HG02870 (cell line): ENCODE results near the gene RRN3.
"Not testable (repeated sequence)": the region's sequence is repeated elsewhere in the genome, so short reads cannot be mapped to it uniquely, and the experiment has no call there.

Experiments
- ATAC-seq: cut with Tn5 transposase; IDR thresholded peaks from one replicate; pipeline ENCODE4 v1.9.1; 2021; ENCODE audit warnings: mild to moderate bottlenecking, moderate library complexity; ENCODE audit not compliant: unreplicated experiment

RRN3 gene

DNA sequence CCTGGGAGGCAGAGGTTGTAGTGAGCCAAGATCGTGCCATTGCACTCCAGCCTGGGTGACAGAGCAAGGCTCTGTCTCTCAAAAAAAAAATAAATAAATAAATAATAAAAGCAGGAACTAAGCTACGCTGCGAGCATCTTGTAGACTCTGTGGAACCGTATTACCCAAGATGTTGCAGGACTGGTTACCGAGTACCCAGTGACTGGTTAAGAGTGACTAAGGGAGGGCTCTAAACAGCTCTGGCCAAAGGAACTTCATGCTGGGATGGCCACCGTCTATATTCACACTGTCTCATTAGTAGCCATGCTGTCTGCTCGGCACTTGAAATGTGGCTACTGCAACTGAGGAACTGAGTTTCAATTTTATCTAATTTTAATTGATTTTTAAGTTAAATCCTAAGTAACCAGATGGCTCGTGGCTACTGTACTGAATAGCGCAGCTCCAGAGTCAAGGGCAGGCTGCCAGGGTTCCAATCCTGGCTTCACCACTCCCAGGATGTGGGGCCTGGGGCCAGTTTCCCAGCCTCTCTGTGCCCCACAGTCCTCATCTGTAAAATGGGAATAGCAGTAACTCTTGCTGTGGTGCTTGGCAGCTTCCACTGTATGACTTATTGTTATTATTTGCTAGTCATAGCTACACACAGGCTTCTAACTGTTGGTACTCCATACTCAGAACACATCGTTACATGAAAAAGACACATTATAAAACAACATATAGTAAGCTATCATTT lies 41.2 kb downstream of the RRN3 start:
- ATAC-seq: no peak

DNA sequence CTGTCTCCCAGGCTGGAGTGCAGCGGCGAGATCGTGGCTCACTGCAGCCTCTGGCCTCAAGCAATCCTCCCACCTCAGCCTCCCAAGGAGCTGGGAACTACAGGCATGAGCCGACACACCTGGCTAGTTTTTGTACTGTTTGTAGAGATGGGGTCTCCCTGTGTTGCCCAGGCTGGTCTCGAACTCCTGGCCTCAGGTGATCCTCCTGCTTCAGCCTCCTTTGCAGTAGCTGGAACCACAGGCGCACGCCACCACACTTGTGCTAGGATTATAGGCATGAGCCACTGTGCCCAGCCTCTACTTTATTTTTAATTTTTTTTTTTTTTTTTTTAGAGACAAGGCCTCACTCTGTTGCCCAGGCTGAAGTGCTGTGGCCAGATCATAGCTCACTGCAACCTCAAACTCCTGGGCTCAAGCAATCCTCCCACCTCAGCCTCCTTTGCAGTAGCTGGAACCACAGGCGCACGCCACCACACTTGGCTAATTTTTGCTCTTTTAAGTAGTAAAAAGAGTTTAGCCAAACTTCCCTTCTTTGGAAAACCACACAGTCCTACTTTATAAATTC lies 42.6 kb downstream of the RRN3 start:
- ATAC-seq: no peak

DNA sequence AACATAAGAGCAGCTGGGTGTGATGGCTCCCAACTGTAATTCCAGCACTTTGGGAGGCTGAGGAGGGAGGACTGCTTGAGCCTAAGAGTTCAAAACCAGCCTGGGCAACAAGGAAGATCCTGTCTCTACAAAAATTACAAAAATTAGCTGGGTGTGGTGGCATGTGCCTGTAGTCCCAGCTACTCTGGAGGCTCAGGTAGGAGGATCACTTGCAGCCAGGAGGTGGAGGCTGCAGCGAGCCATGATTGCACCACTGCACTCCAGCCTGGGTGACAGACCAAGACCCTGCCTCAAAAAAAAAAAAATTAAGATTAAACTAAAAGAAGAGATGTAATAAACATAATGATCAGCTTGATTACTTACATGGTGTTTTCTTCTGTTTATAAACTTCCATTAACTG lies 43.6 kb downstream of the RRN3 start:
- ATAC-seq: not testable (repeated sequence)

GRCh38 chr16:15049581-15050180 lies 44.4 kb downstream of the RRN3 start:
- ATAC-seq: no peak

DNA sequence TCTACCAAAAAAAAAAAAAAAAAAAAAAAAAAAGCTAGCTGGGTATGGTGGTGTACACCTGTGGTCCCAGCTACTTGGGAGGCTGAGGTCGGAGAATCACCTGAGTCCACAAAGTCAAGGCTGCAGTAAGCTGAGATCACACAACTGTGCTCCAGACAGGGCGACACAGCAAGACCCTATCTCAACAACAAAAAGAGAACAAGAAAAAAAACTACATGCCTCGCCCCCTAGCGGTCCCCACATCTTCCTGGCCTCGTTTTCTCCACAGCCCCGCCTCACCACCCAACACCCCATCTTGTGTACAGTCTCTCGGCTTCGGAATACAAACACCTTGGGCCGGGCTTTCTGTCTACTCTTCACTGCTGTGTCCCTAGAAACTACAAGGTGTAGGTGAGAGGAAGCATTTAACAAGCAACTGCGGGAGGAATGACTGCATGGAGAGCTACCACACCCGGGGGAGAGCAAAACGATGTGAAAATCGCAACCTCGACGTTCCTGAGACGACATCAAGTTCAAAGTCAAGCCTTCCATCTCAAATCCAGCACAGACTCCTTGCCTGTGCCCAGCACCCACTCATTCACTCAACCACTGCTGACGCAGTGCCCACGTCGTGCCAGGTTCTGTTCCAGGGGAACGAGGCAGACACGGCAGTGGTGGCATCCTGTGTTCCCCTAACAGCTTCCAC lies 47.2 kb downstream of the RRN3 start:
- no peak for ATAC-seq

- not testable (repeated sequence) for ATAC-seq
Measured at GRCh38 chr16:15045270-15045669, 48.8 kb downstream of the RRN3 start.

DNA sequence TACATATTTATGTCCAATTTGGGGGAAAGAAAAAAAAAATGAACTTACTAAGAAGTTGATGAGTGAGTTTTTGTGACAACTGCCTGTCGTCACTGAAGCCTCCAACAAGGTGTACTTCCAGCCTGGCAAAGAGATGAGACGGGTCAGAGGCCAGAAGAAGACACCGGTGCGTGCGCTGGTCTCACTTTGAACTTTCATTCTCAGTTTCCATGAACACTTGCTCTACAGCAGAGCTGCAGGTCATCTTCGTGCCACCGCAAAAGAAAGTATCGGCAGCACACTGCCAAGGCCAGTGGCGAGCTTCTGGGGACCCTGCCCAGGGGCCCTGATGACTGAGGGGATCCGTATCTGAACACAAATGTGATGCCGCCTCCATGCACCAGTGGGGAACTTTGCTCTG lies 49.8 kb downstream of the RRN3 start:
- ATAC-seq: no peak

DNA sequence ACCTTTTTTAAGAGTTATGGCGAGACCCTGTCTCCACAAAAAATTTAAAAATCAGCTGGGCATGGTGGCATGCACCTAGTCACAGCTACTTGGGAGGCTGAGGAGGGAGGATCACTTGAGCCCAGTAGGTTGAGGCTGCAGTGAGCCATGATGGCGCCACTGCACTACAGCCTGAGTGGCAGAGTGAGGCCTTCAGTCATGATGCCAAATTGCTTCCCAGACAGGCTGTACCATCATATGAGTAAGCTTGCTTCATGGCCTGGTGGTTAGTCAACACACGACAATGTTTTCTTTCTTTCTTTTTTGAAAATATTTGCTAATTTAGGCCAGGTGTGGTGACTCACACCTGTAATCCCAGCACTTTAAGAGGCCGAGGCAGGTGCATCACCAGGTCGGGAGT lies 50.7 kb downstream of the RRN3 start:
- no peak for ATAC-seq

DNA sequence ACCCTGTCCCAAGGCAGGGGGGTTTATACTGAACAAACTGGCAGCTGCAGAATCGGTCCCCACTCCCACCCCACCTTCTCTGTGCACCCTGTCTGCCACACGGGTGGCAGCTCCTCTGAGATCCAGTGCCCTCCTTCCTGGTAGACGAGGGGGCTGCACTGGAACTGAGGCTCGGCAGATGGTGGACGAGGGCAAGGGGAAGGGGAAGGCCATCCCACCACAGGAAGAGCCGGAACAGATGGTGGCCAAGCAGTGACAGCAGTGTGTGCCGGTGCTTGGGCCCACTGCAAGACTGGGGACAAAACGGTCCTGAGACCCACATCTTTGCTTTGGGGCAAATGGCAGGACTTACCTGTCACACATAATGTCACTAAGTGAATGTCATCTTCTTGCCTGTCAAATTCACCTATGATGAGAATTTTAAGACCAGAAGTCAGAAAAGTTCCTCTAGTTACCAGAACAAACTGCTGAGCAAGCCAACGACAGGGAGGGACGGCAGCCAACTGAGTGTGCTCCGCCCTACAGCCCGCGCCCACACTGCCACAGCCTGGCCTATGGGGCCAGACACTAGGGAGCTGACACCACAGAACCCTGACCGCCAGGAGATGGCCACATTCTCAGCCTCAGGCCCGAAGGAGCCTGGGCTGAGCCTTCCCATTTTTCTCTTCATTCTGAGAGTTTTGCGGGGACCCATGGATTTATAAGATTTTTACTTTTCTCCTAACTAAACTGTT lies 52.6 kb downstream of the RRN3 start:
- no peak for ATAC-seq

DNA sequence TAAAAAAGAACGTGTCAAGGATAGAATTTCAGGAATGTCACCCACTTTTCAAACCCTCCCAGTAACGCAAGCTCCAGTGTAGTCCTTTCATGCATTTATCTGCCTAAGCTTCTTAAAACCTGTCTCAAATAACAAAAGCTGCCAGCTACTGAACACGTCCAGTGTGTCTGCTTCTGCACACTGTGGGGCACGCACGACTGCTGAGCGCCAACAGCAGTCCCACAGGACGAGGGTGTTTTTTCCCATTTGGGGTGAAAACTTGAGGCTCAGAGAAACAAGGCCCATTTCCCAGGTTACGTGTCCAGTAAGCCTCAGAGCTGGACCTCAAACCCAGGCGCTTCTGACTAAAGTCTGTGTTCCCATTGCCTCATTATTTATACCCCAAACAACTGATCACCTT lies 55.4 kb downstream of the RRN3 start:
- no peak for ATAC-seq

DNA sequence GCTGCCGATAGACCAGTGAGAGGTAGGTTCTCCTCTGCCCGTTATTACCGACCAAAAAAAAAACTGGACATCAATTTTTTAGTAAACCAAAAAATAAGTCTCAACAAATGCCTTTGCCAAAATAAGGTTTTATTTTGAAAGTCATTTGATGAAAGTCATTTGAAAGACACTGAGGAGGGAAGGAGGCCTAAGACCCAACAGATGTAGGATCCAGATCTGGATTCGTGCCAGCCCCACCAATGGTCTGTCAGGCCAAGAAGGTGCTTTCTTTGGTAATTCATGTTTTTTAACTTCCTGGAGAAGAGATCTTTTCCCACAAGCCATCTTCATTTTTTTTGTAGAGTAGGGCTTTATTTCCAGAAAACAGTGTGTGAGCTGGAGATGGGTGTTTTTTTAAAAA lies 56.3 kb downstream of the RRN3 start:
- ATAC-seq: no peak

GRCh38 chr16:15037003-15037402 lies 57.1 kb downstream of the RRN3 start:
- no peak for ATAC-seq

GRCh38 chr16:15035163-15035729 lies 58.8 kb downstream of the RRN3 start:
- ATAC-seq: no peak

GRCh38 chr16:15034266-15035162 lies 59.6 kb downstream of the RRN3 start:
- no peak for ATAC-seq

DNA sequence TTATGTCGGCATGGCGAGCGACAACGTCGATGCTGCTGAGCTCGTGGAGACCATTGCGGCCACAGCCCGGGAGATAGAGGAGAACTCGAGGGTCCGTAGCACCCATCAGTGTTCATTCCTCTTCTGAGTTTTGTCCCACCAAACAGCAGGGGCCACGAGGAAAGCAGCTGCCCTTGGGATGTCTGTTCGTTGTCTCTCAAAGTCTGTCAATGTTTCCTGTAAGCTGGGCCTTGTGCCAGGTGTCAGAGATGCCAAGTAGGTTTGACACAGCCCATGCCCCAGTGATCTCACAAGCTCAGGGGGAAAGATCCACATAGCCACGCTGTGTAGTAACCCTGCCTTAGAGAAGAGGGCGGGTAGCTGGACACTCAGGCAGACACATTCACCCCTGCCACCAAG lies 60.8 kb downstream of the RRN3 start:
- ATAC-seq: no peak

GRCh38 chr16:15032547-15033308 lies 61.3 kb downstream of the RRN3 start:
- no peak for ATAC-seq

GRCh38 chr16:15031586-15031985 lies 62.5 kb downstream of the RRN3 start:
- no peak for ATAC-seq

DNA sequence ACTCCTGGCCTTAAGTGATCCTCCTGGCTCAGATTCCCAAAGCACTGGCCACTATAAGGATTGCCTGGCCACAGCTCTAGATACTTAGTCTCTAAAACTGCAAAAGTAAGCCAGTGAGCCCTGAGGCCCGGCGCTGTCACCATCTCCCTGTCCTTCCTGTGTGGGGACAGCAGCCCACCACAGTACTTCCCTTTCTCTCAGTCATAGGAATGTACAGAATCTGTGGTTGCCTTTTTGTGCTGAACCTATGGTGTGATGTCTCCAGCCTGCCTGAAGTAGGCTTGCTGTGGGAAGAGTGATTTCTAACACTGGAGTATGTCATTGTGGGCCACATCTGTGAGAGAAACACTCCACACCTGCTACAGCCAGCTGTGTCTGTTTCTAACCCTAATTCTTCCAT lies 62.9 kb downstream of the RRN3 start:
- no peak for ATAC-seq

DNA sequence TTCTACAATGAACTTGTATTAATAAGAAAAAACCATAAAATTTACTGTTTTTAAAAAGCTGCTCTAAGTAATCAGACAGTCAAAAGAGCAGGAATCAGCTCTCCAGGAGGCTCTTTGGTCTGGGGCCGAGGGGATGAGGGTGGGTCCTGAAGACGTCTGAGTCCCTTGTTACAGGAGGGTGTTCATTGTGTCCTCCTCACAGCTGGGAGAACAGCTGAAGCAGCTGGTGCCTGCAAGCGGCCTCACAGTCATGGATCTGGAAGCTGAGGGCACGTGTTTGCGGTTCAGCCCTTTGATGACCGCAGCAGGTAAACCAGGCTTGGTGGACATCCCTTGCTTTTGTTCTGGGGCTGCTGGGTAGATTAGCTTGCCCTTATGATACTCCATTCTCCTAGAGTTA lies 64.3 kb downstream of the RRN3 start:
- ATAC-seq: not testable (repeated sequence)
